Measurements from ENCODE around the gene BLID.
A peak's percentile ranks its signal among the peaks of the same experiment; 100 is the strongest.

BLID gene

GRCh38 chr11:122139595-122139866, 23.5 kb upstream of the BLID start:
- no peak for DNase-seq (ENCODE audit: low spot score)

DNA sequence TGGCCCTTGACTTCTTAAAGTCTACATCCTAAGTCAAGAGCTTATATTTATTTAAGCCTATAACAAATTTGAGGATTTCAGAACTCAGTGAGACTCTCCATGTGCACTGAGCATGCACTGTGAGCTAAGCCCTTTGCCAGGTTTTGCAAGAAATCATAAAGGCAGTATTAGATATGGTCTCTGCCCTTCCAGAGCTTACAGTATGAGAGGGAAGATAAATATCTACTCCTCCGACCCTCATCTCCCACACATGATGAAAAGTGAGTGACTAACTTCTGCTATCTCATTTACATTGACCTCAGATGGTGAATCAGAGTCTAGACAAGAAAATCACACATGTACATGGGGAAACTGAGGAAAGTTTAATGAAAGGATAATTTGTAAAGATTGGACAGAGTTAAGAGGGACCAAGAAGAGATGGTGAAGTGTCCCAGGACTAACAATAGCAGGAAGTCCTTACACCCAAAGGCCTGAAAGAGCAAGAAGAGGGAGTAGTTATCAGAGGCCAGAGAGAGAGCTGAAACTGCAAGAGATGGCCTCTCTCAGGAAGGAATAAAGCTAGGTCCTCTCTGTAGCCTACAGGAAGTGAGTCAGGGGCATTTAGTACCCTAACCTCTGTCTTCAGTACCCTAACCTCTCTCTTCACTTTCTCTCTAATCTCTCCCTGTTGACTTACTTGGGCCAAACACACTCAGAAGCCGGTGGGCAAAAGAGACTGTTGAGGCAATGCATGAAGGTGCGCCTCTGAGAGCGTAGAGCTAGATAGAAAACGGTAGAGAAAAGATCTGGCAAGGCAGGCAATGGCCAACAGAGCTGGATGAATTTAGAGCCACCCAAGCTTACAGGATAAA, 23.0 kb upstream of the BLID start:
- DNase-seq (ENCODE audit: low spot score) = no peak

DNA sequence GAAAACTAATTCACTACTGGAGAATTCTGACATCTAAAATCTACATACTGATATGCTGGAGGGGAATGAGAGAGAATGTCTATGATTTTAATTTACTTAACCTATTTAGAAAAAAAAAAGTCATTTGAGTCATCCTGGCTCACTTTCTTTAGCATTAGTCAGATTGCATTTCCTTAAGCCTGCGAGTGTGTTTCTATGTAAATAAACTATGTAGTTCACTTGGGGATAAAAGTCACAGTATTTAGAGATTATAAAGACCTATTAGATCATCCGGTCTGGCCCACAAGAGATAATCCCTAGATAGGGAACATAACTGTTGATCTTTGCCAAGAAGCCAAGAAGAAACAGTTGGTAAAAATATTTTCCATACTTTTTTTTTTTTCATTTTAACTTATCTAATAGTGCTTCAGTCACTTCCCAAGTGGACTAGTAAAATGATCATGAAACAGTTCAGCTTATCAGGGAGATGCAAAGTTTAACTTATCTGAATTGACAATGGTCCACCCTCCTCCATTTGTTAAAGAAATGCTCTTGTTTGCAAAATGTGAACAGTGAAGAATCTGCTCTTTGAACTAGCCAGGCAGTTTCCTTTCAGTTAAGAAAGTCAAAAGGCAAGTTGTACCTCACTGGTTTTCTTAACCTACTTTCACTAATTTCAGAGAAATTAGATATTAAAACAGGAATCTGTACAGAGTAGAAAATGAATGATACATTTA, 21.2 kb upstream of the BLID start:
- no peak for DNase-seq (ENCODE audit: low spot score)

DNA sequence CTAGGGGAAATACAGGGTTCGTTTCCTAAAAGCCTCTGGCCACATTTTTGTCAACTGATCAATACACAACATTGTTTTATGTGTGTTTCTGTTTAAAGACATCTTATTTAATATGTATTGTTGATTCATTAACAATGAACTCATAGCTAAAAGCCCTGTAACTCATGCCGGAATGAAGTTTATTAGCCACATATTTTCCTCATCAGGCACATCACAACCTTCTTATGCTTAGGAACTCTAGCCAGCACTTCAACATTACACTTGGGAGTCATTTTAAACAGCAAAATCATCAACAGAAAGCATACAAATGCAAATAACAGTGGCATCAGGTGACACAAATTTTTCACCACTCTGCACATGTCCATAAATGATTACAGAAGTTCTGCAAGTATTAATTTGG, 15.1 kb upstream of the BLID start:
- DNase-seq (ENCODE audit: low spot score) = no peak

- DNase-seq (ENCODE audit: low spot score) = no peak
Observed at GRCh38 chr11:122128146-122128545, 12.1 kb upstream of the BLID start.

- DNase-seq (ENCODE audit: low spot score) = no peak
Observed at GRCh38 chr11:122127020-122127419, 11.0 kb upstream of the BLID start.

DNA sequence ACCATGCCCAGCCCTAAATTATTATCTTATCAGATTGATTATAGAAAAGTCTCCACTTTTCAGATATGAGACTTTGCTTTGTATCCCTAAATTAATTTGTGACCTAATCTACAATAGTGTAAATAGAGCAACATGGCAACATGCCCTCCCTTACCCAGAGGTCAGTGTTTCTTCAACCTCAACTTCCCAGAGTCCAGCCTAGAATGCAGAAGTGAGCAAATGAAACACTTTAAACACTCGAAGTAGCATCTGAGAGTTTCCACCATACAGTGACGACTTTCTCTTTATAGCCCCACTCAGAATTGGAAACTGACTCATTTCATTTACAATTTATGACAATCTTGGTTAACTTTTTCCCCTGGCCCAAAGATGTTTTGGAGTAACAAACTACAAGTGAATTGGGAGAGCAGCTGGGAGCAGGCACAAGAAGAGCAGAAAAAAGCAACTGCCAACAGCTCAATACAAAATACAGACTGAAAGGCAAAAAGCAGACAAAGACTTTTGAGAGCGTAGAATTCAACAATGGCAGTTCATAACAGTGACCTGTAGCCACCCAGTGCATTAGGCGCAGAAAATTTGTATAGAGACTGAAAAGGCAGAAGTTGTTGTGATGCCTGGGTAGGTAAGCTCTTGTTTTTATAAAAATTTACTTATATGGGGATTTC, 10.1 kb upstream of the BLID start:
- no peak for DNase-seq (ENCODE audit: low spot score)

GRCh38 chr11:122123263-122123929, 7.4 kb upstream of the BLID start:
- DNase-seq (ENCODE audit: low spot score) = no peak

DNA sequence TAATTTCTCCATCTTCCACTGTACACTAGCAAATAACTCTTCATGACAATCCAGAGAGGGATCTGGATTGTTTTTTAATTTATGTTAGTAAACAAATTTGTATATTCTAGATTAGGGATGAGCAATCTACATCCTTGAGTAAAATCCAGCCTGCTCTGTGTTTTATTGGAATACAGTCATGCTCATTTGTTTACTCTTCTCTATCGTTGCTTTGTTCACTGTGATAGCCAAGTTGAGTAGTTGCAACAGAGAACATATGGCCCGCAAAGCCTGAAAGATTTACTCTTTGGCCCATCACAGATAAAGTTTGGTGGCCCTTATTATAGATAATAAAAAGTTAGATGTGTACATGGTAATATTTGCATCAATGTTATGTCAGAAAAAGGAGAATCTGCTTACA, 6.2 kb upstream of the BLID start:
- DNase-seq (ENCODE audit: low spot score) = no peak

GRCh38 chr11:122120096-122120495, 4.1 kb upstream of the BLID start:
- no peak for DNase-seq (ENCODE audit: low spot score)

DNA sequence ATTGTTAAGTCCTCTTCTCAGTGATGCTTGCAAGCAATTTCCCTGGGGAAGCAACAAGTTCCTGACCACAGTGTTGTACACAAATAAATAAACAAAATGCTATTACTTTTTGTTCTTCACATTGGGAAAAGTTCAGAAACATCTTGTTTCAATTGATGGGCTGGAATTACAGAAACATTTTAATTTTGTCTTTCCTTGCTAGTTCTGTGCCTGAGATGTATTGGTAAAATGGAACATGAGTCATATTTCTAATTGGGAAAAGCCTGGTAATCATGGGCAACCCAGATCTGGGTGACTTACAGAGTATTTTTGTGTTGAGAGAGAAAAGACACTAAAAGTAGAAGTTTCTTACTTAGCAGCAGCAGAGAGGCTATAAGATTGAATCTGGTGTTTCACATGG, 576 bp upstream of the BLID start:
- no peak for DNase-seq (ENCODE audit: low spot score)

DNA sequence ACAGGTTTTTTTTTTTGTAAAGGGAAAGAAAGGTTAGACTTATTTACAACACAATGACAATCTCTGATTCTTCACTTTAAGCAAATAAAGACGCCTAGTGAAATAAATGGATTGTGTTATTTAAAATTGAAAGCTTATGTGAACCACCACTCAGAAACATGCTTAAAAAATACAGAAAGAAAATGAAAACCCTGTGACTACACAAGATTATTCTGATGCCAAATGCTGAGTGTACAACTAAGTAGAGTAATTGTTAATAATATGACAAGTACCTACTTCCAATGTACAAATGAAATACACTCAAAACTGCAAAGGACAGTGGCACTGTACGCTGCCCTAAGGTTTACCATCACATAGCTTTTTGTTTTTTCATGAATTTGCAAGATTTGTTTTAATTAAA, 1.0 kb downstream of the BLID start:
- no peak for DNase-seq (ENCODE audit: low spot score)

DNA sequence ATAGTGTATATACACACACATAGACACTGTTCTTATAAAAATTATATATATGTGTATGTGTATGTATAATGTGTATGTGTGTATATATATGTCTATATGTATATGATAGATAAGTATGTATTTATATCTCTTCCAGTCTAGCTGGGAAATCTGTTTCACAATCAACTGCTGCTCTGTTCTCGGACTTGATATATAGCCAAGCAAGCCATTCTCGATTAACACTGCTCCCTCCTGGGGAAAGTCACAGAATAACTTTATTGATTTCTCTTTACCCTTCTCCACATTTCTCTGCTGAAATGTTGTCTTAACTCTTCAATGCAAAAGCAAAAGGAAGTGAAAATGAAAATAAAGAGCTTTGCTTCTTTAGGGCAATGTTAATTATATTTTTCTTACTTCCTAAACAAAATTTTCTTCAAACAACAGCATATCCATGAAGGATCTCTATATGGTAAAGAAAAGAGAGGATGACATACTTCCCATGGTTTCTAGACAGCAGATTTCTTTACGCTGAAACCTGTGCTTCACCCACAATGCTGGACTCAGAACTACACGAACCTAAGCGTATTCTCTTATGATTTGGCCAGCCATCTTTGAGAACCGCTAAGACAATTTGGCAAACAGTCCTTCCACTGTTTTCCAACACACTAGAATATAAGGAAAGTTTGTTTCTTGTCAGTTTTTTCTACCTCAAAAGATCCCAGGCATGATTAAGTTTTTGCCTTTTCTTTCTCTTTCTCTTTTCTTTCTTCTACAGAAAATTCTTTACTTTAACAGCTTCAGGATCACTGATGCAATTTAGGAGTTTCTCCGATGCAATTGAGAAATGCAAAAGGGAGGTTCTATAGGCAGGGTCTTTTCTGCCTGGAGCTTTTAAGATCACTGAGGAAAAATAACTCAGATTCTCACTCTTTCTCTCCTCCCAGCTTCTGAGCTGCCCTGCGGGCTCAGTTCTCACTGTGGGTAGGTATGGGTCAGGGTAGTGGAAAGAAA, 1.9 kb downstream of the BLID start:
- no peak for DNase-seq (ENCODE audit: low spot score)

- DNase-seq (ENCODE audit: low spot score) = no peak
Observed at GRCh38 chr11:122112470-122113365, 3.3 kb downstream of the BLID start.

DNA sequence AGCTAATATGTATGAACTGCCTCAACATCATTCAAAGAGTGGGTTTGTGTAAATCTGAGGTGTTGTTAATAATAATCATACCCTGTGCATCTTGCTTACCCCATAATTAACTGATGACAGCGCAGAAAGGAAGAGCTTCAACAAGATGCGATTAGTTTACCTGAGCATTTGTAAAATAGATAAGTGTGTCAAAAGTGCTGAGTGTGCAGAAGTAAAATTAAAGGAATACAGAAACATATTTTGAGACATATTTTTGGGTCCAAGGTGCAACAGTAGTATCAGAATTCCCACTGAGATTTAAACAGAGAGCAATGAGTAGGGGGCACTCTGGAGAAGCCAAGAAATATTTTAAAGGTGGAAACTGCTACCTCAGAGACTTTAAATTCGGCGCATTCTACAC, 6.1 kb downstream of the BLID start:
- DNase-seq (ENCODE audit: low spot score) = no peak

DNA sequence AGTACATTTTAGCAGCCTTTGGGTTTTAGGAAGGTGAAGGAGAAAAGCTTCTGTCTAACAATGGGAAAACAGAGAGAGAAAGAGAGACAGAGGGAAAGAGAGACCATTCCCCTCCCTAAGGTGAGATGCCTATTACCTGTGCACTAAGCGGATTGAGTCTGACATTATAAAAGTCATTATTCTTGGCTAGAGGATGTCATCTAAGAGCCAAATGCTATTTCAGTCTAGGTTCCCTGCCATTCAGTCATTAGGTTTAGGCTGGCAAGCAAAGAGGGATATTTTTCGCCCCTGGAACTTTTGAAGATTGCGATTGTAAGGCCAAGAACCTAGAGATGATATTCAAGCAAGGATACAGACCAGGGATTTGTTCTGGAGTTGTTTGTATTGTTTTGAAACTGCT, 7.2 kb downstream of the BLID start:
- no peak for DNase-seq (ENCODE audit: low spot score)

DNA sequence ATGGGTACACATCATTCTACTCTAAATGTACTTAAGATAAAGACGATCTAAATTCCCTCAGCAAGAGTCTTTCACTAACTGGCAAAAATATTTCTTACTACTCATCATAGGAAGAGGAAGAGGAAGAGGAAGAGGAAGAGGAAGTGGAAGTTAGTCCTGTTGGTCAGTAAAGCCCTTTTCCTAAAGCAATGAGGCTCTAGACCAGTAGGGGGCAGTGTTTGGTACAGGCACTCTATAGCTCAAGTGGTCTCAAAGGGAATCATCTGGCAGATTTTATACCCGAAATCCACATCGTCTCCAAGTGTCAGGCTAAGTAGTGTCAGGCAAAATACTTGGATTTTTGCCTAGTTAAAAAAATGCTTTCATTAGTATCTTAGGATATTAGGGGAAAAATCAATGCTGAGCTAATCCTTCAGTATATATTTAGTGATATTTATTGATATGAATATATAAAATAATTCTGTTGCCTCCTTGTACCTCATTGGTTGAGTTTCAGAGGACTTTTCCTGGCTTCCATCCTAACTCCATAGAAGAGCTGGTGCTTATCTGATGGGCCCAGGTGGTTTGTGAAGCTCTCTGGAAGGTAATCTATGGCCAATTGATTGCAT, 7.7 kb downstream of the BLID start:
- DNase-seq (ENCODE audit: low spot score) = peak; percentile 13

DNA sequence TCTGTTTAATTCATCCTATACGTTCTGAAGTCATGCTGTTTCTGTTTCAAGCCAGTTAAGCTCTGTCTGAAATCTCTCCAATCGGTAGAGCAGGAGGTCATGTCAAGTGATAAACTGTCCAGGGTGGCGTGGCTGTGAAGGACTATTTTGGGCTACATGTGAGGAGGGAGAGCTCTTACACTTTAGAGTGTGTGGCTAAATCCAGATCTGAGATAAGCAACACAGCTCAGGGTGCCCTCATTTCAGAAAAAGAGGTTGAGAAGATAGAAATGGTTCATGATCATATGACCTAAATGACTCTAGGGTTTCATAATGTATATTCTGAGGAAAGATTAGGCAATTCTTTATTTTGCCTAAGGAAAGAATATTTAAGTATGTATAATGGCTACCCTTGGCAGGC, 8.4 kb downstream of the BLID start:
- DNase-seq (ENCODE audit: low spot score) = no peak

GRCh38 chr11:122107045-122107444, 9.0 kb downstream of the BLID start:
- DNase-seq (ENCODE audit: low spot score) = no peak

Data from SW480 (cell line).